Esophagus muscularis mucosa (tissue), 3 donors: ENCODE data around the gene PCCB.

Experiments used
- POLR2A ChIP-seq: fragments of 450-650 bp; IDR thresholded peaks from one replicate; pipeline ENCODE4 v1.6.1; 2017; ENCODE audit warnings: antibody characterized with exemption, moderate library complexity, mild to moderate bottlenecking, low read depth
- TF ChIP-seq, protein P1 (sequence below), 3 experiments: fragments of 200-600 bp in 2 of 3; fragments of 450-650 bp in 1 of 3; sonication (generic) in 2 of 3; IDR thresholded peaks; one replicate each; pipeline ENCODE4 v1.5.1; 2017 to 2019; ENCODE audit warnings: antibody characterized with exemption in 3 of 3, mild to moderate bottlenecking in 2 of 3, moderate library complexity in 1 of 3

DNA sequence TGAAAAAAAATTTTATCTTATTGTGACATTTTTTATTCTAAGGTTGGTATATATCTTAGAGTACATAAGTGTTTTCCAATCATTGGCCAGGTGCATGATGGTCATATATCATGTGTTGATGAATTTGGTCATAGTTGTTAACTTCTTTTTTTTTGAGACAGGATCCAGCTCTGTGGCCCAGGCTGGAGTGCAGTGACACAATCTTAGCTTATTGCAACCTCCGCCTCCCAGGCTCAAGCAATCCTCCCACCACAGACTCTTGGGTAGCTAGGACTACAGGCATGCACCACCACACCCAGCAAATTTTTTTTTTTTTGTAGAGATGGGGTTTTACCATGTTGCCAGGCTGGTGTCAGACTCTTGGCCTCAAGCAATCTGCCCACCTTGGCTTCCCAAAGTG is 44.0 kb downstream of the PCCB start:
- TF ChIP-seq, protein P1, sequence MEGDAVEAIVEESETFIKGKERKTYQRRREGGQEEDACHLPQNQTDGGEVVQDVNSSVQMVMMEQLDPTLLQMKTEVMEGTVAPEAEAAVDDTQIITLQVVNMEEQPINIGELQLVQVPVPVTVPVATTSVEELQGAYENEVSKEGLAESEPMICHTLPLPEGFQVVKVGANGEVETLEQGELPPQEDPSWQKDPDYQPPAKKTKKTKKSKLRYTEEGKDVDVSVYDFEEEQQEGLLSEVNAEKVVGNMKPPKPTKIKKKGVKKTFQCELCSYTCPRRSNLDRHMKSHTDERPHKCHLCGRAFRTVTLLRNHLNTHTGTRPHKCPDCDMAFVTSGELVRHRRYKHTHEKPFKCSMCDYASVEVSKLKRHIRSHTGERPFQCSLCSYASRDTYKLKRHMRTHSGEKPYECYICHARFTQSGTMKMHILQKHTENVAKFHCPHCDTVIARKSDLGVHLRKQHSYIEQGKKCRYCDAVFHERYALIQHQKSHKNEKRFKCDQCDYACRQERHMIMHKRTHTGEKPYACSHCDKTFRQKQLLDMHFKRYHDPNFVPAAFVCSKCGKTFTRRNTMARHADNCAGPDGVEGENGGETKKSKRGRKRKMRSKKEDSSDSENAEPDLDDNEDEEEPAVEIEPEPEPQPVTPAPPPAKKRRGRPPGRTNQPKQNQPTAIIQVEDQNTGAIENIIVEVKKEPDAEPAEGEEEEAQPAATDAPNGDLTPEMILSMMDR (IDR thresholded peaks at IDR 0.05): no peak
- TF ChIP-seq POLR2A: no peak
